ENCODE data around the gene TCF12. TPM values are rescaled to one million over a fixed set of nuclear protein-coding genes. Genes with fewer than 3 reads are reported as not detected.

TCF12 gene
- total RNA-seq, 1 donor from 2014 or later = 149 TPM

- Histone ChIP-seq H3K27ac (no peak overlapping the region), H3K79me2 (ENCODE audit: low read depth) (peaks cover 98% of the 10 kb centered on the region), H3K27me3 (no peaks in the 10 kb centered on the region), H3K9ac (no peak overlapping the region), H4K20me1 (ENCODE audit: low read depth) (peaks cover 62% of the 10 kb centered on the region), H3F3A (ENCODE audit: low read depth) (peaks cover 17% of the 10 kb centered on the region), H3K9me3 (ENCODE audit: low read depth) (no peaks in the 10 kb centered on the region), H3K4me2 (no peak overlapping the region), H3K4me1 (peaks cover 48% of the 10 kb centered on the region), H2AFZ (replicated peaks) (no peak overlapping the region), H3K36me3 (no peaks in the 10 kb centered on the region), H3K4me3 (no peak overlapping the region)
- no peak overlapping the region for H3K4me3 Mint-ChIP-seq
- H3K27ac Mint-ChIP-seq = no peak overlapping the region
- peaks cover 18% of the 10 kb centered on the region for H3K4me1 Mint-ChIP-seq
- TF ChIP-seq CTCF (IDR thresholded peaks at IDR 0.05) (no peak), EZH2 (IDR thresholded peaks at IDR 0.05) (no peak), EZH2phosphoT487 (IDR thresholded peaks at IDR 0.05) (no peak)
- no peaks in the 10 kb centered on the region for H3K9me3 Mint-ChIP-seq
- no peaks in the 10 kb centered on the region for H3K36me3 Mint-ChIP-seq
- DNase-seq (ENCODE audit: low spot score) = no peak
- H3K27me3 Mint-ChIP-seq (ENCODE audit: insufficient read depth, low read depth) = no peaks in the 10 kb centered on the region
These were observed 165.7 kb downstream of the TCF12 start for GRCh38 chr15:57084192-57084591.

GRCh38 chr15:57085267-57085666 is 166.8 kb downstream of the TCF12 start:
- no peaks in the 10 kb centered on the region for H3K36me3 Mint-ChIP-seq
- no peaks in the 10 kb centered on the region for H3K36me3 ChIP-seq
- H3K4me1 Mint-ChIP-seq = peaks cover 19% of the 10 kb centered on the region
- H2AFZ ChIP-seq (replicated peaks) = no peak overlapping the region
- no peak overlapping the region for H3K4me2 ChIP-seq
- H3K27ac Mint-ChIP-seq = no peak overlapping the region
- H3K9ac ChIP-seq = no peak overlapping the region
- H3K9me3 Mint-ChIP-seq = no peaks in the 10 kb centered on the region
- DNase-seq (ENCODE audit: low spot score) = no peak
- peaks cover 60% of the 10 kb centered on the region for H4K20me1 ChIP-seq (ENCODE audit: low read depth)
- H3K27me3 Mint-ChIP-seq (ENCODE audit: insufficient read depth, low read depth) = no peaks in the 10 kb centered on the region
- H3K27me3 ChIP-seq = no peaks in the 10 kb centered on the region
- H3K27ac ChIP-seq = no peak overlapping the region
- H3K4me1 ChIP-seq = peaks cover 39% of the 10 kb centered on the region
- peaks cover 98% of the 10 kb centered on the region for H3K79me2 ChIP-seq (ENCODE audit: low read depth)
- H3F3A ChIP-seq (ENCODE audit: low read depth) = peaks cover 6% of the 10 kb centered on the region
- TF ChIP-seq CTCF (IDR thresholded peaks at IDR 0.05) = no peak
- no peak for TF ChIP-seq EZH2 (IDR thresholded peaks at IDR 0.05)
- no peak for TF ChIP-seq EZH2phosphoT487 (IDR thresholded peaks at IDR 0.05)
- no peaks in the 10 kb centered on the region for H3K9me3 ChIP-seq (ENCODE audit: low read depth)
- no peak overlapping the region for H3K4me3 Mint-ChIP-seq
- H3K4me3 ChIP-seq = no peak overlapping the region

- Mint-ChIP-seq H3K4me3 (no peak overlapping the region), H3K36me3 (no peaks in the 10 kb centered on the region), H3K27me3 (ENCODE audit: insufficient read depth, low read depth) (no peaks in the 10 kb centered on the region), H3K27ac (no peak overlapping the region), H3K4me1 (peaks cover 17% of the 10 kb centered on the region), H3K9me3 (no peaks in the 10 kb centered on the region)
- H3K4me1 ChIP-seq = peaks cover 47% of the 10 kb centered on the region
- H4K20me1 ChIP-seq (ENCODE audit: low read depth) = peaks cover 53% of the 10 kb centered on the region
- H3K4me2 ChIP-seq = no peak overlapping the region
- no peaks in the 10 kb centered on the region for H3F3A ChIP-seq (ENCODE audit: low read depth)
- DNase-seq (ENCODE audit: low spot score) = no peak
- no peaks in the 10 kb centered on the region for H3K9me3 ChIP-seq (ENCODE audit: low read depth)
- H3K36me3 ChIP-seq = no peaks in the 10 kb centered on the region
- no peak overlapping the region for H3K4me3 ChIP-seq
- H3K27ac ChIP-seq = no peak overlapping the region
- TF ChIP-seq EZH2 (IDR thresholded peaks at IDR 0.05) (no peak), EZH2phosphoT487 (IDR thresholded peaks at IDR 0.05) (no peak), CTCF (IDR thresholded peaks at IDR 0.05) (no peak)
- no peak overlapping the region for H3K9ac ChIP-seq
- H3K79me2 ChIP-seq (ENCODE audit: low read depth) = peaks cover 95% of the 10 kb centered on the region
- no peaks in the 10 kb centered on the region for H3K27me3 ChIP-seq
- no peak overlapping the region for H2AFZ ChIP-seq (replicated peaks)
These were observed 168.5 kb downstream of the TCF12 start for GRCh38 chr15:57086857-57087427.
